Memory B cell (primary cell): ENCODE data around the gene NHS.

Experiments
- ATAC-seq: fragments of 150-1000 bp; cut with Tn5 transposase; 2 replicates; pipeline ENCODE4 v1.10.0; 2021; ENCODE audit warnings: low read depth, mild to moderate bottlenecking, moderate library complexity
- DNase-seq, 2 donors: peaks; one replicate each; pipeline ENCODE4 v3.0.0; 2022; ENCODE audit warnings: low spot score in 2 of 2
- H3K27ac Mint-ChIP-seq: one replicate; pipeline ENCODE4 v1.8.0; 2022; ENCODE audit warnings: mild to moderate bottlenecking, moderate library complexity, mixed read lengths
- H3K27me3 Mint-ChIP-seq: one replicate; pipeline ENCODE4 v1.8.0; 2022; ENCODE audit warnings: mixed read lengths
- H3K36me3 Mint-ChIP-seq: one replicate; pipeline ENCODE4 v1.8.0; 2022; ENCODE audit warnings: mild to moderate bottlenecking, mixed read lengths
- H3K4me1 Mint-ChIP-seq: one replicate; pipeline ENCODE4 v1.8.0; 2022; ENCODE audit warnings: mixed read lengths
- H3K4me3 Mint-ChIP-seq: one replicate; pipeline ENCODE4 v1.8.0; 2022; ENCODE audit warnings: mild to moderate bottlenecking, moderate library complexity, mixed read lengths
- H3K9me3 Mint-ChIP-seq: one replicate; pipeline ENCODE4 v1.8.0; 2022; ENCODE audit warnings: mixed read lengths

Gene NHS

DNA sequence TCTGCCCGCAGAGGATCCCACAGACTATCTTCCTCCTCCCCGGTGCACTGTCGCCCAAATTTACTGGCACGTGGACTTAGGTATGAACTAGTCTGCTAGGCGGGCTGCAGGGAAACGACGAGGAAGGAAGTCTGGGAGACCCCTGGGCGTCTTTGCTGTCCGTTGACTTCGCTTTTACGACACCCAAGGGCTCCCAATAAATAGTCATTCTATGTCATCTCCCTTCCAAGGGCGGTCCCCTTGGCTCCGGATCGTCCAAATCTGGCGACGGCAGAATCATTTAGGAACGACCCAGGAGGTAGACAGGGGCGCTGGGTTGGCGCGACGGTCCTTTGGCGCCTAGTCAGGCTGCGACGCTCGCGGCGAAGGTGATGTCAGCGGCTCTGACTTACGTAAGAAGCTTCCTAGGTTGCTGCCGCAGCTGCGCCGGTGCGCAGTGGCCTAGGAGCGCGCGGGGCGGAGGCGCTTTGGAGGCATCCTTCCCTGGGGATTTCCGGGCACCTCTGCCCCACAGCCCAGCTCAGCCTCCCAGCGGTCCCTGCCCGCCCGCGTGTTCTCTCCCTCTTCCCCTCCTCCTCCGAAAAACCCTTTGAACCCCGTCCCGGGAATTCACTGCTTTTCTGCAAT is 2.2 kb downstream of the NHS start:
- Mint-ChIP-seq H3K27ac (no peak overlapping the region), H3K27me3 (peaks cover 8% of the 10 kb centered on the region), H3K4me3 (no peak overlapping the region), H3K9me3 (peaks cover 16% of the 10 kb centered on the region), H3K4me1 (no peaks in the 10 kb centered on the region), H3K36me3 (no peaks in the 10 kb centered on the region)
- no peak for DNase-seq
- ATAC-seq = no peak

DNA sequence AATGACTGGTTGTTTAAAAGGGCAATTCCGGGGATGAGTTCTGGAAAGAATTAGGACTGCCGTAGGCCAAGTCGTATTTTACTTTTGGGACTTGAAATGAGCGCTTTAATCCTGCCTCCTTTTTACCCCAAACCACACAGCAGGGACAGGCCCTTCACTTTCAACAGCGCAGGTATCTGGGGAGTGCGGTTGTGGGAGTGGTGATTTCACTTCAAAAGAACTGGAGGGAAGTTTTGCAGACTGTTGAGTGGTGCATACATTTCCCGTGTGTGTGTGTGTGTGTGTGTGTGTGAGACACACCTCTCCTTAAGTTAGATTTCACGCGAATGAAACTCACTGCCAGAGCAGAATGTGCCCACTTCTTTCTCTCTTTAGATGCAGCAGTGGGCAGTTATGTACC is 2.8 kb downstream of the NHS start:
- Mint-ChIP-seq H3K27me3 (peaks cover 8% of the 10 kb centered on the region), H3K36me3 (no peaks in the 10 kb centered on the region), H3K27ac (no peak overlapping the region), H3K4me3 (no peak overlapping the region), H3K9me3 (peaks cover 17% of the 10 kb centered on the region), H3K4me1 (no peaks in the 10 kb centered on the region)
- DNase-seq (no peak), ATAC-seq (no peak)

DNA sequence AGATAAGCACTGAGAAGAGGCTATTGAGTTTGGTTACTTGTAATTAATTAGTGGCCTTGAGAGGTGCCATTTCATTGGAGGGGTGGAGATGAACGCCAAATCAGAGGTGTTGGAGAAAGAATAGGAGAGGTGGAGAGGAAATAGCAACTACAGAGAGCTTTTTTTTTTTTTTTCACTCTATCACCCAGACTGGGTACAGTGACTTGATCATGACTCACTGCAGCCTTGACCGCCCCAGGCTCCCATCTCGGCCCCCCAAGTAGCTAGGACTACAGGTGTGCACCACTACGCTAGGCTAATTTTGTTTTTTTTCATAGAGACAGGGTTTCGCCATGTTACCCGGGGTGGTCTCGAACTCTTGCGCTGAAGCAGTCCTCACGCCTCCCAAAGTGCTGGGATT is 5.2 kb downstream of the NHS start:
- Mint-ChIP-seq H3K27me3 (peaks cover 8% of the 10 kb centered on the region), H3K4me1 (no peaks in the 10 kb centered on the region), H3K36me3 (no peaks in the 10 kb centered on the region), H3K4me3 (no peak overlapping the region), H3K27ac (no peak overlapping the region), H3K9me3 (peaks cover 18% of the 10 kb centered on the region)
- ATAC-seq = no peak
- no peak for DNase-seq

DNA sequence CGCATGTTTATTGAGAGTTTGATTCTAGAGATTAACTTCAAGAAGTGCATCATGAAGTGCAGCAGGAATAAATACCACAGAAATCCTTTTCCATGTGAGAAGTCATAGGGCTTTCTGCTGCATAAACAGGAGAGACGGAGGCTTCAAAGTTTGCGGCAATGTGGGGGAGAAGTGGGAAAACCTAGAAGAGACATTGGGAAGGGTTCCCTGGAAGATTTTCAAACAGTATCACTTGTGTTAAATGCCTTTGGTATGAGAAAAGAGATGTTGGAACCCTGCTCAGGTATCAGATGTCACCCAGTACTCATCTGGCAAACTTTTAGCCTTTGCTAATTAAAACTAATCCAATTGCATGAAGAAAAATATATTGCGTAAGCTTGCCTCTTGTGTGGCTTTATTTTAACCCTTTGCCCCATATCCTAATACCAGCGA is 15.4 kb downstream of the NHS start:
- Mint-ChIP-seq H3K4me3 (no peak overlapping the region), H3K9me3 (no peaks in the 10 kb centered on the region), H3K4me1 (no peaks in the 10 kb centered on the region), H3K27me3 (peaks cover 5% of the 10 kb centered on the region), H3K36me3 (no peaks in the 10 kb centered on the region), H3K27ac (no peak overlapping the region)
- no peak for DNase-seq
- ATAC-seq = no peak

DNA sequence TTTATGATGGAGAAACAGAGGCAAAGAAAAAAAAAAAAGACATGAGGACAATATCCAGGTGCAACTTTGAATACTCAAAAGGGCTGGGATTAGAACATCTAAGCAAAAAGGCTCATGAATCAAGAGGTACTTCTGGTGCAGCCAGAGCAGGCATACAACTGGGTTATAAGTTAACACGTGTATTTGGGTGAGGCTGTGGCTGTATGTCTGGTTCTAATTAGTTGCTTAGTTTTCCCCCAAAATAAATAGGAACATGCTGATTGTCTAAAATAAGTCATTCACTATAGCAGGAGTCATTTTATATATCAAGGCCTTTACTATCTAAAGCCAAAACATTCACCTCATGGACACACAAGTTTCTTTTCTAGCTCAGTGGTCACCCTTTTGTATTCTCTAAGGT is 20.2 kb downstream of the NHS start:
- H3K4me1 Mint-ChIP-seq = no peaks in the 10 kb centered on the region
- no peak overlapping the region for H3K27ac Mint-ChIP-seq
- DNase-seq (no peak), ATAC-seq (no peak)
- H3K36me3 Mint-ChIP-seq = no peaks in the 10 kb centered on the region
- no peak overlapping the region for H3K4me3 Mint-ChIP-seq
- no peaks in the 10 kb centered on the region for H3K9me3 Mint-ChIP-seq
- H3K27me3 Mint-ChIP-seq = no peaks in the 10 kb centered on the region

DNA sequence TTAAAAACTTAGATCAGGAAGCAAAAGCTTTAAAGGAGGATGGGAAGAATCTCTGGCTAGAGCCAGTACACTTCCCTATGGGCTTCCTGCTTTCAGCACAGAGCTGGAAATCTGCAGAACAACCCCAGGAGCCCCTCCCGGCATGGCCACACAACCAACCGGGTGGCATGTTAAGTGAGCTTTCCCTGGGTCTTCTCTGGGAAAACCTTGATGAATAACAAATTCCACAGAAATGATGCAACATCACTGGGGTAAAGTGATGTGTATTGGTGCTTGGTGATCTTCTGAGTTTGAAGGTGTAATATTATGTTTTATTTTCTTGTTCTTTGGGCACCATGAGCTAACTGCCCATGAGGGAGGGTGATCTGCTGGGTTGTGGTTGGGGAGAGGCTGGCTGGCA is 22.1 kb downstream of the NHS start:
- Mint-ChIP-seq H3K4me3 (no peak overlapping the region), H3K27me3 (no peaks in the 10 kb centered on the region), H3K4me1 (no peaks in the 10 kb centered on the region), H3K9me3 (no peaks in the 10 kb centered on the region), H3K36me3 (no peaks in the 10 kb centered on the region), H3K27ac (no peak overlapping the region)
- no peak for DNase-seq
- ATAC-seq = no peak

DNA sequence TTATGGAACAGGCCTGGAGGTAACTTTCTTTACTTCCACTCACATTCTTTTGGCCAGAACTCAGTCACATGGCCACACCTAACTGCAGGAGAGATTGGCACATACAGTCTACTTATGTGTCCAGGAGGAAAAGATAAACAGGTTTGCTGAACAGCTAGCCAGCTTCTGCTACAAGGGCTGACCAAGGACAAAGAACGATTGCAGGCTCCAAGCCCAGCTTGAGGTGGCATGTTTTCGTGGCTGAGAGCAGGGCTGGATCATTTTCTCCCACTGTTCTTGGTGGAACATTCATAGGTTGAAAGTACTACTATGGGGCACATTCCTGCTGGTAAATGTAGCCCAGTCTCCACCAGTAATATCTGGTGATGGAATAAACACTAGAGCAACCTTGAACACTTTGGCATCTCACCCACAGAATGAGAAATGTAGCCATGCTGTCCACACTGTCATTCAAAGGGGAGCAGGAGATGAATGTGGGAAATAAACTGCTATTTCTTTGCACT is 28.2 kb downstream of the NHS start:
- Mint-ChIP-seq H3K27me3 (no peaks in the 10 kb centered on the region), H3K9me3 (peaks cover 2% of the 10 kb centered on the region), H3K4me1 (no peaks in the 10 kb centered on the region), H3K4me3 (no peak overlapping the region), H3K27ac (no peak overlapping the region), H3K36me3 (no peaks in the 10 kb centered on the region)
- ATAC-seq = no peak
- no peak for DNase-seq

DNA sequence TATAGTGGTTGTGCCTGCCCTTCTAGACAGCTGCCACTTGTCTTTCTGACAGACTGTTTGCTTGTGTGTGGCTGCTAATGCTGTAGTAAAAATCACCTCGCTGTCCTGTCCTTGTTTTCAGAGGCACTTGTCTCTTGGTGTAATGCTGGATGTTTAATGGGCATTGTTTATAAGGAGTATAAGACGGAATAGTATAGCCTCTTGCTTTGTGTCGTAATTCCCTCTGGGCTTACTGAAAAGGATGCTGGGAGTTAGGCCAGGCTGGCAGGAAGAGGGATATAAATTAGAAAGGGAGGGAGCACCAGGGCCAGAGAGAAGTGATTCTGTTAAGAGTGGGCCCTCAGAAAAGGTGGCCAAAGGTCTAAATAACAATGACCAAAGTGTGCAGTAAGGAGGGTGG is 29.0 kb downstream of the NHS start:
- Mint-ChIP-seq H3K36me3 (no peaks in the 10 kb centered on the region), H3K27me3 (no peaks in the 10 kb centered on the region), H3K4me3 (no peak overlapping the region), H3K4me1 (no peaks in the 10 kb centered on the region), H3K27ac (no peak overlapping the region), H3K9me3 (peaks cover 2% of the 10 kb centered on the region)
- ATAC-seq = no peak
- no peak for DNase-seq

DNA sequence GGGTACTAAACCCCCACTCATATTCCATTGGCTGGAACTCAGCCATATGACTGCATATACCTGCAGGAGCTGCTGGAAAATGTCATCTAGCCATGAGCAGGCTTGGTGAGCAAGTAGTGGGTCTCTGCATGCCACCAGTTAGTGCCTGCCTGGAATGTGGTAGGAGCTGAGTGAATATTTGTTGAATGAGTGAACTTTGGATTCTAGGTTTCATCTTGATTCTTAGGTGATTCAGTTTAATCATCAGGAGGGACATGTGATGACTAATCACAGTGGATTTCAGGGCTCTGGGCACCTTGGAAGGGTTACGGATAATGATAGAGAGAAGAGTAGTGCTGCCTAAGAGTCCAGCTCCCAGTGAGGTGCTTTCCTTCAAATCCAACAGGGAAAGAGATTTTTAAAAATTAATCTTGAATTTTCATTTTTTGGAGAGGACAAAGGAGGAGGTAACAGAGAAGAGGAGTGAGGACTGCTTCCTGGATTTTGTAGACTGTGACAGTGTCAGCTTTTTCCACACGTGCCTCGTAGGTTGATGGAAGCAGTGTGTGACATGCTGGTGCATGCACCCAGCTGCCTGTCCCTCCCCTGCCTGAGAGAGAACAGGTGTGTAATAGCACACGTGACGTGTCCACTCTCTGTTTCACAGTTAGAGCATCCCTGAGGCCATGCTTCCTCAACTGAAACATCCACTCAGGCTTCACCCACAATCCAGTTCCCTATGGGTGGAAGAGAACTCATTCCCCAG is 30.4 kb downstream of the NHS start:
- DNase-seq (no peak), ATAC-seq (no peak)
- no peaks in the 10 kb centered on the region for H3K4me1 Mint-ChIP-seq
- H3K27ac Mint-ChIP-seq = no peak overlapping the region
- no peak overlapping the region for H3K4me3 Mint-ChIP-seq
- no peaks in the 10 kb centered on the region for H3K27me3 Mint-ChIP-seq
- peaks cover 2% of the 10 kb centered on the region for H3K9me3 Mint-ChIP-seq
- H3K36me3 Mint-ChIP-seq = no peaks in the 10 kb centered on the region

DNA sequence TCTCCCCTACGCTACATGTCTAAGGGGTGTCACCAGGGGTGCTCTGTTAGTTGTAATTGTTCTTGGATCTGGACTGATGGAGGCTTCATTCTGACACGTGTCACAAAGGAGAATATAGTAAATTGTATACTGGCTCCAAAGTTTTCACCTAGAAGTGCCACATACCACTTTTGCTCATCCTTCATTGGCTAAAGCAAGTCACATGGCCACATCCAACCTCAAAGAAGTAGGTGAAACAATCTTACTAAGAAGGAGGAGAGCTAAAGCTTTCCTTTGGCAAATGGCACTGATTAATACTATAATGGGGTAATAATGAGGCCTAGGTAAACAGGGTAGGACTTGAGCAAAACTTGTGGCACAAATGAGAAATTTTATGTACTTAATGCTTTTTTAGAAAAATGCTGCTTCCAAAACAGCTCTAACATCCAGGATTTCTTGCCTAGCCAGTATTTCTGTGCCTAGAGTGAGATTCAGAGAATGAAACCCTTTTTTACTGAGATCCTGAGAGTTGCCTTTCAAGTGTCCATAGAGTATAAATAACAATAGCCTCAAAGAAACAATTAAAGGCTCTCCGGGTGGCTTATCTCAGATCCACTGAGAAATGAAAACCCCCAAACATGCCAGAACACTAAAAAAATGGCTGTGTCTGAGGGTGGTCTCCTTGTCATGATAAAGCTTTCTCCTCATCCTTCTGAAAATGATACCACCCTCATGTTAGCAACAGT is 34.7 kb downstream of the NHS start:
- H3K4me1 Mint-ChIP-seq = no peaks in the 10 kb centered on the region
- no peak overlapping the region for H3K27ac Mint-ChIP-seq
- H3K27me3 Mint-ChIP-seq = peaks cover 1% of the 10 kb centered on the region
- H3K9me3 Mint-ChIP-seq = peaks cover 2% of the 10 kb centered on the region
- DNase-seq (no peak), ATAC-seq (no peak)
- no peaks in the 10 kb centered on the region for H3K36me3 Mint-ChIP-seq
- H3K4me3 Mint-ChIP-seq = no peak overlapping the region

DNA sequence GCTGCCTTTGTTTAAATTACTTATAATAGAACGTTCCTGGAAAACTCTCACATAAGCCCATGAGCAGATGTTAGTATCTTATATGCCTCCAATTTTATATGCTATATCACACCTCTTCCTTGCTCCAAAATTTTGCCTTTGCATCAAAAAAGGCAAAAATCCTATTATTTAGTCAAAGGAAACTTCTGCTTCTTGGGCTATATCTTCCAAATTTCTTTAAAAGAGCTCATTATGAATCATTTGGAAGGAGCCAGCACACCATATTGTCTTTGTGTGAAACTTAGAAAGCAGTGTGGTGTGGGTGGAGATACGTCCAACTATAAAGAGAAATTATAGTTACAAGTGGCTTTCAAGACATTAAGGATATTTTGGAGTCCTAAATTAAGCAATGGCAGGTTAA is 35.7 kb downstream of the NHS start:
- H3K4me1 Mint-ChIP-seq = no peaks in the 10 kb centered on the region
- no peak overlapping the region for H3K27ac Mint-ChIP-seq
- peaks cover 1% of the 10 kb centered on the region for H3K27me3 Mint-ChIP-seq
- H3K36me3 Mint-ChIP-seq = no peaks in the 10 kb centered on the region
- ATAC-seq = no peak
- H3K9me3 Mint-ChIP-seq = no peaks in the 10 kb centered on the region
- no peak for DNase-seq
- no peak overlapping the region for H3K4me3 Mint-ChIP-seq

DNA sequence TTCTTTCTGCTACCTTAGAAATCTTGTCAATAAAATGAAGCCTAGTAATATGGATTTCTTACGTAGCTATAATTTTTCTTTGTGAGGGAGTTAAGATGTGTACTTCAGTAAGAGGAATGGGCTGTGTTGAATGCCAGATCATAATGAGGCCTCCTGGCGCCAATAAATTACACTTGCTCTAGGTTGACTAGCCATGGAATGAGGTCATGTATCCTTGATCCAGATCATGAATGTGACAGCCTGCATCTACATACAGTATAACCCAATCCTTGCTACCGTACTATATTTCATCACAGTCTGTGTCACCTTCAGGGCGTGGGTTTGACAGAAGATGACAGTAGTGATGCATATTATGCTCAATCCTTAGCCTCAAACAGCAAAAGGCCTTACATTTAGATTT is 36.2 kb downstream of the NHS start:
- Mint-ChIP-seq H3K27ac (no peak overlapping the region), H3K4me1 (no peaks in the 10 kb centered on the region), H3K4me3 (no peak overlapping the region), H3K36me3 (no peaks in the 10 kb centered on the region), H3K27me3 (peaks cover 1% of the 10 kb centered on the region), H3K9me3 (no peaks in the 10 kb centered on the region)
- no peak for ATAC-seq
- DNase-seq = no peak

DNA sequence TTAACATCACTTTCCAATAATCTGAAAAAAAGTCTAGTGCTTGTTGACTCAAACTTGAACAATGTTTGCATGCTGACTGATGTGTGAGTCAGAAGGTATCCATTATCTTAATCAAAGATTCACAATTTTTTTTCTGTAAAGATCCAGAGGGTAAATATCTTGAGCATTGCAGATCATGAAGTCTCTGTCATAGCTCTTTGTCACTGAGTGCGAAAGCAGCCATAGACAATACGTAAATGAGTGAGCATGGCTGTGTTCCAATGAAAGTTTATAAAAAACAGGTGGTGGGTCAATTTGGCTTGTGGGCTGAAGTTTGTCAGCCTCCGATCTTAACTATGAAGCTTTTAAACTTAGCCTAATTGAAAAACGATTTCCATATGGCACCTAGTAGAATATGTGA is 37.7 kb downstream of the NHS start:
- ATAC-seq = no peak
- H3K4me1 Mint-ChIP-seq = no peaks in the 10 kb centered on the region
- no peaks in the 10 kb centered on the region for H3K36me3 Mint-ChIP-seq
- H3K4me3 Mint-ChIP-seq = no peak overlapping the region
- H3K27ac Mint-ChIP-seq = no peak overlapping the region
- H3K27me3 Mint-ChIP-seq = peaks cover 1% of the 10 kb centered on the region
- no peaks in the 10 kb centered on the region for H3K9me3 Mint-ChIP-seq
- no peak for DNase-seq

DNA sequence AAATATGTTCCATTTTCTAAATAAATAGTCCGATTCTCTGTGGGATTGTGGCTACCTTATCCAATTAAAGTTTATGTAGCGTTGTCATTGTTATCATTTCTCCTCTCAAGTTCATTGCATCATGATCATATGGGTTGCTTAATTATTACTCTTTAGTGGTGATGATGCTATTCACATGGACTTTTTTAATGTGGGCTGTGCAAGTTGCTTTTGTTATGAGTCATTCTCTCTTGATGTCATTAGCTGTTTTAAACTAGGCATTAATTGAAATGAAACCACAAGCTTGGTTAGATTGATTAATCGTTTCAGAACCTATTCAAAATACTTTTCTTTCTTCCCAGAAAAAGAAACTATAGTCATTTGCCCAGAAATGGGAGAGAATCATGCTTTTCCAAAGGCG is 38.2 kb downstream of the NHS start:
- Mint-ChIP-seq H3K27ac (no peak overlapping the region), H3K27me3 (peaks cover 1% of the 10 kb centered on the region), H3K4me1 (no peaks in the 10 kb centered on the region), H3K9me3 (no peaks in the 10 kb centered on the region), H3K4me3 (no peak overlapping the region), H3K36me3 (no peaks in the 10 kb centered on the region)
- DNase-seq (no peak), ATAC-seq (no peak)
